ENCODE data around the gene TARBP1. TPM values are rescaled to one million over a fixed set of nuclear protein-coding genes. Genes with fewer than 3 reads are reported as not detected.

TARBP1 gene, protein sequence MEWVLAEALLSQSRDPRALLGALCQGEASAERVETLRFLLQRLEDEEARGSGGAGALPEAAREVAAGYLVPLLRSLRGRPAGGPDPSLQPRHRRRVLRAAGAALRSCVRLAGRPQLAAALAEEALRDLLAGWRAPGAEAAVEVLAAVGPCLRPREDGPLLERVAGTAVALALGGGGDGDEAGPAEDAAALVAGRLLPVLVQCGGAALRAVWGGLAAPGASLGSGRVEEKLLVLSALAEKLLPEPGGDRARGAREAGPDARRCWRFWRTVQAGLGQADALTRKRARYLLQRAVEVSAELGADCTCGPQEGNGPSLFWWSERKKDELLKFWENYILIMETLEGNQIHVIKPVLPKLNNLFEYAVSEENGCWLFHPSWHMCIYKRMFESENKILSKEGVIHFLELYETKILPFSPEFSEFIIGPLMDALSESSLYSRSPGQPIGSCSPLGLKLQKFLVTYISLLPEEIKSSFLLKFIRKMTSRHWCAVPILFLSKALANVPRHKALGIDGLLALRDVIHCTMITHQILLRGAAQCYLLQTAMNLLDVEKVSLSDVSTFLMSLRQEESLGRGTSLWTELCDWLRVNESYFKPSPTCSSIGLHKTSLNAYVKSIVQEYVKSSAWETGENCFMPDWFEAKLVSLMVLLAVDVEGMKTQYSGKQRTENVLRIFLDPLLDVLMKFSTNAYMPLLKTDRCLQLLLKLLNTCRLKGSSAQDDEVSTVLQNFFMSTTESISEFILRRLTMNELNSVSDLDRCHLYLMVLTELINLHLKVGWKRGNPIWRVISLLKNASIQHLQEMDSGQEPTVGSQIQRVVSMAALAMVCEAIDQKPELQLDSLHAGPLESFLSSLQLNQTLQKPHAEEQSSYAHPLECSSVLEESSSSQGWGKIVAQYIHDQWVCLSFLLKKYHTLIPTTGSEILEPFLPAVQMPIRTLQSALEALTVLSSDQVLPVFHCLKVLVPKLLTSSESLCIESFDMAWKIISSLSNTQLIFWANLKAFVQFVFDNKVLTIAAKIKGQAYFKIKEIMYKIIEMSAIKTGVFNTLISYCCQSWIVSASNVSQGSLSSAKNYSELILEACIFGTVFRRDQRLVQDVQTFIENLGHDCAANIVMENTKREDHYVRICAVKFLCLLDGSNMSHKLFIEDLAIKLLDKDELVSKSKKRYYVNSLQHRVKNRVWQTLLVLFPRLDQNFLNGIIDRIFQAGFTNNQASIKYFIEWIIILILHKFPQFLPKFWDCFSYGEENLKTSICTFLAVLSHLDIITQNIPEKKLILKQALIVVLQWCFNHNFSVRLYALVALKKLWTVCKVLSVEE (N-terminal part only)
- total RNA-seq: 11.0 and 11.1 TPM in 2 replicates

DNA sequence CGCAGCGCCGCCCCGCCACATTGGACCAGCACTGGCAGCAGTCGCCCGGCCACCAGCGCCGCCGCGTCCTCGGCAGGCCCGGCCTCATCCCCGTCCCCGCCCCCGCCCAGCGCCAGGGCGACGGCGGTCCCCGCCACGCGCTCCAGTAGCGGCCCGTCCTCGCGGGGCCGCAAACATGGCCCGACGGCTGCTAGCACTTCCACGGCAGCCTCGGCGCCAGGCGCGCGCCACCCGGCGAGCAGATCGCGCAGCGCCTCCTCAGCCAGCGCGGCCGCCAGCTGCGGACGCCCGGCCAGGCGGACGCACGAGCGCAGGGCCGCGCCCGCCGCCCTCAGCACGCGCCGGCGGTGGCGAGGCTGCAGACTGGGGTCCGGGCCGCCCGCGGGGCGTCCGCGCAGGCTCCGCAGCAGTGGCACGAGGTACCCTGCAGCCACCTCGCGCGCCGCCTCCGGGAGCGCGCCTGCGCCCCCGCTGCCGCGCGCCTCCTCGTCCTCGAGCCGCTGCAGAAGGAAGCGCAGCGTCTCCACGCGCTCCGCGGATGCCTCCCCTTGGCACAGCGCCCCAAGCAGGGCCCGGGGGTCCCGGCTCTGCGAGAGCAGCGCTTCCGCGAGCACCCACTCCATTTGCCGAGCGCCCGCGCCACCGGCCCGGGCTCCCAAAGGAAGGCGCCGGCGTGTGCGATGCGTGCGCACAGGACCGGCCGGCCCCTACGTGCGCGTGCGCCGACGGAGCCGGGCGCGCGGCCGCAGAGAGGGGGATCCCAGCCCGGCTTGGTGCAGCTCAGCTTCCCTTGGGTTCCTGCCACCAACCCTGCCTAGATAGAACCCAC lies at the start of gene TARBP1:
TARBP1 (minus strand) TSS at position 699 of the 829 bp plus-strand sequence; CDS start at position 623, 76 bp downstream.

GRCh38 chr1:234373064-234373958 lies 105.7 kb downstream of the TARBP1 start, which contains the start of gene COA6:
COA6 (plus strand) TSS chr1:234373456; CDS start chr1:234373467, 11 bp downstream.

Other genes with a start within 250 kb of the TARBP1 start
- 11.7 and 15.3 TPM in 2 replicates for gene COA6, start 105.7 kb downstream of the TARBP1 start, total RNA-seq
- gene IRF2BP2, start 131.0 kb upstream of the TARBP1 start, total RNA-seq: 55.4 and 75.6 TPM in 2 replicates

Data from mesangial cell (primary cell).